T-cell (primary cell): ENCODE measurements around the gene ALOX12. TPM values are rescaled to one million over a fixed set of nuclear protein-coding genes. Genes with fewer than 3 reads are reported as not detected.
"Not testable (repeated sequence)": the region's sequence is repeated elsewhere in the genome, so short reads cannot be mapped to it uniquely, and the experiment has no call there.

ENCODE experiments used
- ATAC-seq, 4 experiments: fragments of 200-7000 bp in 3 of 4; fragments of 150-1000 bp in 1 of 4; cut with Tn5 transposase; replicated peaks in 1 of 4; 1 replicate in 3 of 4; 2 replicates in 1 of 4; pipeline ENCODE4 v1.10.0; 2021; ENCODE audit warnings: moderate library complexity in 3 of 4, mild to moderate bottlenecking in 2 of 4, moderate number of reproducible peaks in 1 of 4
- CTCF ChIA-PET, 2 donors: fragments of 300-600 bp; sonication (Branson Sonifier 250); formaldehyde crosslinking; loops; one replicate each; lab custom pipeline; 2022; ENCODE audit warnings: antibody characterized with exemption in 2 of 2; lab: Charles Lee
- POLR2A ChIA-PET, 2 donors: fragments of 300-600 bp; sonication (Branson Sonifier 250); formaldehyde crosslinking; loops; one replicate each; lab custom pipeline; 2022; ENCODE audit warnings: antibody characterized with exemption in 2 of 2; lab: Charles Lee
- DNase-seq, 35 experiments: peaks; one replicate each; pipeline versions ENCODE4 v3.0.0 to v3.0.0-alpha.2; 2013 to 2023
- H3K27ac ChIP-seq: one replicate; pipeline ENCODE4 v1.5.1; 2013; ENCODE audit warnings: low read length
- H3K27me3 ChIP-seq, 2 experiments: replicated peaks in 1 of 2; 1 replicate in 1 of 2; 2 replicates in 1 of 2; pipeline versions ENCODE4 v1.6.1 to v1.7.0; 2013; ENCODE audit warnings: low read length in 1 of 2, mixed read lengths in 1 of 2; ENCODE audit not compliant: control insufficient read depth in 2 of 2, insufficient read depth in 2 of 2; ENCODE audit errors: extremely low read depth in 1 of 2
- H3K36me3 ChIP-seq, 2 donors: 1 replicate in 1 of 2; 2 replicates in 1 of 2; pipeline versions ENCODE4 v1.6.1 to v1.7.0; 2013; ENCODE audit warnings: low read length in 1 of 2; ENCODE audit not compliant: control insufficient read depth in 2 of 2, insufficient read depth in 1 of 2; ENCODE audit errors: extremely low read depth in 1 of 2
- H3K4me1 ChIP-seq, 2 experiments: 1 replicate in 1 of 2; 2 replicates in 1 of 2; pipeline versions ENCODE4 v1.6.1 to v1.7.0; 2013; ENCODE audit warnings: low read length in 2 of 2, mixed read lengths in 1 of 2; ENCODE audit not compliant: insufficient read depth in 2 of 2, control insufficient read depth in 1 of 2; ENCODE audit errors: extremely low read depth in 1 of 2
- H3K4me3 ChIP-seq, 2 donors: 1 replicate in 1 of 2; 2 replicates in 1 of 2; pipeline versions ENCODE4 v1.5.1 to v1.7.0; 2013; ENCODE audit warnings: mild to moderate bottlenecking in 2 of 2, low read length in 1 of 2, moderate library complexity in 1 of 2; ENCODE audit not compliant: control insufficient read depth in 1 of 2; ENCODE audit errors: extremely low read depth in 1 of 2
- H3K9me3 ChIP-seq: 2 replicates; pipeline ENCODE4 v1.7.0; 2013
- H3K27ac Mint-ChIP-seq, 2 donors: one replicate each; pipeline ENCODE4 v1.8.0; 2020 to 2021; ENCODE audit warnings: mild to moderate bottlenecking in 2 of 2, mixed read lengths in 2 of 2
- H3K27me3 Mint-ChIP-seq, 2 donors: one replicate each; pipeline ENCODE4 v1.8.0; 2021 to 2022; ENCODE audit warnings: mixed read lengths in 2 of 2
- H3K36me3 Mint-ChIP-seq: one replicate; pipeline ENCODE4 v1.8.0; 2021; ENCODE audit warnings: mixed read lengths
- H3K4me1 Mint-ChIP-seq, 3 donors: one replicate each; pipeline ENCODE4 v1.8.0; 2020 to 2022; ENCODE audit warnings: mixed read lengths in 3 of 3, mild to moderate bottlenecking in 1 of 3
- H3K4me3 Mint-ChIP-seq, 3 donors: one replicate each; pipeline ENCODE4 v1.8.0; 2020 to 2022; ENCODE audit warnings: mild to moderate bottlenecking in 3 of 3, mixed read lengths in 3 of 3, moderate library complexity in 3 of 3
- H3K9me3 Mint-ChIP-seq, 3 donors: one replicate each; pipeline ENCODE4 v1.8.0; 2020 to 2022; ENCODE audit warnings: mixed read lengths in 3 of 3
- WGBS: methylation state at CpG from one replicate; pipeline ENCODE4 v1.1.5; 2013; ENCODE audit warnings: missing lambda C conversion rate; ENCODE audit not compliant: insufficient coverage; 5-methylcytosine and 5-hydroxymethylcytosine counted together
- total RNA-seq, 35 experiments: library from RNA in 6 of 35; stranded (reverse) in 6 of 35; fragments of 120-200 nt in 1 of 35; gene quantifications; one replicate each; pipeline versions ENCODE4 v1.2.1 to v1.2.4 and lab custom pipeline; 2013 to 2026

The ALOX12 gene
- total RNA-seq, 5 donors from 2014 or later (not counting 1 experiment from before 2014, with no cell fraction given), result 0.12 to 0.78 (median 0.13) TPM; not detected in 2

DNA sequence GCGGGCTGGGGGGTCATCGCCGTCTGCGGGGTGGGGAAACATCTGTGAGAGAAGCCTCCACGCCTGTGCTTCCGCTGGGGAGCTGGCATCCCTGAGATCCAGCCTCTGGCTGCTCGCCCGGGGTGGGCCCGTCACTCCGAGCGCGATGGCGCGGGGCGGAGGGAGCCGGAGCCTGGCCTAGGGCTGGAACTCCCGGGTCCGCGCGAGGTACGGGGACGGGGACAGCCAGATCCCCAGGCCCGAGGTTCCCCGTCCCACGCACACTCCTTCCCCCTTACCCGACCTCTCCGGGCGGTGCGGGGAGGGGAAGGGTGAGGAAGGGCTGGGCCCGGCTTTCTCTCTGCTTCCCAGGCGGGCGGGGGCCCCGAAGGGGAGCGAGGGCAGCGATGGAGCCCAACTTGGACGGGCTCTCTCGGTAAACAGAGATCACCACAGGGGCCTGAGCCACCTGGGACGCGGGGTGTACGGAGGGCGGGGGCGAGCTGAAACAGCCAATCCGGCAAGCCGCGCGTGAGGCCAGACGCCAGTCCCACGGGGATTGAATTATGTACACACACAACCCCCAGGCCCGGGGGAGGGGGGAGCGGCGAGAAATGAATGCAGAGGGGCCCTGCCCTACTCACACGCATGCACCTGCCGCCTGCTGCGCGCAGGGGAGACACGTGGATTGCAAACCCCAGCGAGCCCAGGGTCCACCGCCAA, 47.8 kb downstream of the ALOX12 start, which contains the start of gene SLC16A11:
SLC16A11 (minus strand) TSS at position 596 of the 702 bp plus-strand sequence; CDS start at position 17, 579 bp downstream.
- H3K36me3 ChIP-seq, result no peaks in the 10 kb centered on the region
- peak within 1 kb of the TSS; percentile 76 for H3K27ac ChIP-seq
- Mint-ChIP-seq H3K4me3 (peak within 1 kb of the TSS; percentile 65 to 83 (median 74)), H3K27ac (peak within 1 kb of the TSS in 1 of 2 donors; percentile 80), H3K36me3 (no peaks in the 10 kb centered on the region), H3K27me3 (no peaks in the 10 kb centered on the region), H3K4me1 (peaks cover 38 to 52% (median 39%) of the 10 kb centered on the region in 3 donors), H3K9me3 (no peaks in the 10 kb centered on the region)
- POLR2A ChIA-PET, result no interaction called here
- peak; percentile 7 to 17 (median 8) for ATAC-seq
- no peaks in the 10 kb centered on the region for H3K9me3 ChIP-seq
- CTCF ChIA-PET, result interaction anchor here in 1 of 2 donors (3.4 kb wide), 1 partner anchor 90 kb away, joined by 48 read pairs; no protein-coding TSS in a partner anchor
- peaks cover 23 to 54% of the 10 kb centered on the region in 2 experiments for H3K4me1 ChIP-seq
- DNase-seq, result peak in 12 of 35 experiments; percentile 14 to 46 (median 26)
- peaks cover 0 to 19% of the 10 kb centered on the region in 2 experiments for H3K27me3 ChIP-seq
- peak within 1 kb of the TSS; percentile 55 to 56 for H3K4me3 ChIP-seq
- 12% methylated on average over 24 of the region's 58 CpGs for WGBS

DNA sequence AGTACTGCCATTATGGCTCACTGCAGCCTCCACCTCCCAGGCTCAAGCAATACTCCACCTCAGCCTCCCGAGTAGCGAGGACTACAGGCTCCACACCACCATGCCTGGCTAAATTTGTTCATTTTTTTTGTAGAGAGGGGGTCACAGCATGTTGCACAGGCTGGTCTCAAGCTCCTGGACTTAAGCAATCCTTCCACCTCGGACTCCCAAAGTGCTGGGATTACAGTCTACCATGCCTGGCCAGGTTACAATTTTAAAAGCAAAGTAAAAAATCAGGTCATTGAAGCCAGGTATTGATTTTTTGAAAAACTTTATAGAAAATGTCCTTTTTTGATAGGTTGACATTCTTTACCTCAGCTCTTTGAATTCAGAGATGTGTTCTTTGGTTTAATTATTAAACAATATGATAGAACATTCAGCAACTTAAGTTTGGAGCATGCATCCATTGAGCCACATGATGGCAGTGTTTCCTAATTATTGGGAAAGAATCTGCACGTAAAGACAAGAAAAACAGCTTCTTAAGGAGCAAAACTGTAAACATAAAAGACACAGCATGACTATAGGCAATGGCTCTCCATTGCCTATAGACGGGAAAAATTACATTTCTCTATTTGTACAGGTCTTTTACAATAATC, 49.8 kb downstream of the ALOX12 start:
- H3K4me3 ChIP-seq, result peak overlapping the region; percentile 48 to 64
- POLR2A ChIA-PET, result interaction anchor here (0.6 to 1.9 kb wide), 6 partner anchors 10 to 634 kb away, joined by 3 to 12 read pairs (median 4); partner anchors contain the start of gene SLC16A13 (in 2 of the 2)
- H3K27ac ChIP-seq, result peak overlapping the region; percentile 70
- no CpG with 5 or more reads among the region's 5 CpGs for WGBS
- no peaks in the 10 kb centered on the region for H3K9me3 Mint-ChIP-seq
- H3K4me1 Mint-ChIP-seq, result peaks cover 32 to 45% (median 36%) of the 10 kb centered on the region in 3 donors
- H3K36me3 Mint-ChIP-seq, result no peaks in the 10 kb centered on the region
- peak overlapping the region; percentile 78 to 83 (median 79) for H3K4me3 Mint-ChIP-seq
- peaks cover 0 to 19% of the 10 kb centered on the region in 2 experiments for H3K27me3 ChIP-seq
- peak; percentile 40 to 46 (median 42) for ATAC-seq
- H3K36me3 ChIP-seq, result no peaks in the 10 kb centered on the region
- peaks cover 21 to 46% of the 10 kb centered on the region in 2 experiments for H3K4me1 ChIP-seq
- CTCF ChIA-PET, result interaction anchor here (0.5 to 3.4 kb wide), 27 partner anchors 8 to 516 kb away, joined by 3 to 48 read pairs (median 4); partner anchors contain the start of genes NEURL4 (in 1 of the 2), RNASEK (in 1 of the 2) and SLC16A13 (in 1 of the 2)
- H3K27me3 Mint-ChIP-seq, result no peaks in the 10 kb centered on the region
- H3K27ac Mint-ChIP-seq, result peak overlapping the region; percentile 86 to 92
- DNase-seq, result peak in 25 of 35 experiments; percentile 9 to 88 (median 40)
- H3K9me3 ChIP-seq, result no peaks in the 10 kb centered on the region

DNA sequence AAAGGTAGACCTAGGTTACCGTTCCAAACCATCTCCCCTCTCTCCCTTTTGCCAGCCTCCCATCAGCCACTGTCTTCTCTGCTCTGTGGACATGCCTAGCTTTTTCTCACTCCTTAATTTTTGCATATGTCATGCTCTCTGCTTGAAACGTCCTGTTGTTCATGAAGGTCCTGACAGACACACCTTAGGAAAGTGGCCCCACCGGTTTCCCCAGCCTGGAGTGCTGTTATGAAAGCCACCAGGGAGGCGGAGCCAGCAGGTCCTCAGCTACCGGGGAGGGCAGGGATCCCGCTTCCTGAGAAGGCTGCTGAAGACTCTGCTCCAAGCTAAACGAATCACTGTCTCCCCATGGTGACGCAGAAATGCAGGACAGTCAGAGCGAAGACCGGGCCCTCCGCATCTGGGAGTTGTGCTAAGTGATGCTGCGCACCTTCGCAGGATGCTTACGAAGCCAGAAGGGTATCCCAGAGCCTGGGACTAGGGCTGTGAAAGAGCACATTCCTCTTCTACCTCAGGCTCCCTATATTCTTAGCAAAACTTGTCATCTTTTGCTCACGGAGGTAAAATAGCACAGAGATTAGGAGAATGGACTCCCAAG, 50.4 kb downstream of the ALOX12 start:
- H3K27ac ChIP-seq, result peak overlapping the region; percentile 70
- H3K27me3 ChIP-seq, result peaks cover 0 to 21% of the 10 kb centered on the region in 2 experiments
- H3K36me3 Mint-ChIP-seq, result no peaks in the 10 kb centered on the region
- ChIA-PET POLR2A (interaction anchor here (0.6 to 1.9 kb wide), 6 partner anchors 10 to 633 kb away, joined by 3 to 12 read pairs (median 4); partner anchors contain the start of gene SLC16A13 (in 2 of the 2)), CTCF (interaction anchor here (0.5 to 3.4 kb wide), 21 partner anchors 8 to 515 kb away, joined by 3 to 48 read pairs (median 5); partner anchors contain the start of genes NEURL4 (in 1 of the 2), RNASEK (in 1 of the 2) and SLC16A13 (in 1 of the 2))
- DNase-seq (peak in 12 of 35 experiments; percentile 11 to 60 (median 36)), ATAC-seq (peak; percentile 30 to 49 (median 37))
- peaks cover 21 to 46% of the 10 kb centered on the region in 2 experiments for H3K4me1 ChIP-seq
- H3K4me1 Mint-ChIP-seq, result peaks cover 32 to 43% (median 35%) of the 10 kb centered on the region in 3 donors
- no peaks in the 10 kb centered on the region for H3K27me3 Mint-ChIP-seq
- no peaks in the 10 kb centered on the region for H3K9me3 ChIP-seq
- no peaks in the 10 kb centered on the region for H3K36me3 ChIP-seq
- H3K9me3 Mint-ChIP-seq, result no peaks in the 10 kb centered on the region
- H3K27ac Mint-ChIP-seq, result peak overlapping the region; percentile 86 to 92
- WGBS, result 11% methylated on average over 15 of the region's 15 CpGs
- H3K4me3 ChIP-seq, result peak overlapping the region; percentile 48 to 64
- H3K4me3 Mint-ChIP-seq, result peak overlapping the region; percentile 78 to 83 (median 79)

DNA sequence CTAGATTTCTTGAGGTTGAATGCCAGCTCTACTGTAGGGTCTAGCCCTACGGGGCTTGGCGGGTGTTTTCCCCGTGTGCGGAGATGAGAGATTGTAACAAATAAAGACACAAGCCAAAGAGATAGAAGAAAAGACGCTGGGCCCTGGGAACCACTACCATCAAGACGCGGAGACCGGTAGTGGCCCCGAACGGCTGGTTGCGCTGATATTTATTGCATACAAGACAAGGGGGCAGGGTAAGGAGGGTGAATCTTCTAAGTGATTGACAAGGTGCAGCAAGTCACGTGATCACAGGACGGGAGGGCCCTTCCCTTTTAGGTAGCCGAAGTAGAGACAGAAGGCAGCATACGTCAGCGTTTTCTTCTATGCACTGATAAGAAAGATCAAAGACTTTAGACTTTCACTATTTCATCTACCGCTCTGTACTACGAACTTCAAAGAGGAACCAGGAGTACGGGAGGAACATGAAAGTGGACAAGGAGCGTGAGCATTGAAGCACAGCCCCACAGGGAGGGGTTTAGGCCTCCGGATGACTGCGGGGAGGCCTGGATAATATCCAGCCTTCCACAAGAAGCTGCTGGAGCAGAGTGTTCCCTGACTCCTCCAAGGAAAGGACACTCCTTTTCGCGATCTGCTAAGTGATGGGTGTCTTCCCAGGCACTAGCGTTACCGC, 51.0 kb downstream of the ALOX12 start:
- peak overlapping the region; percentile 48 to 64 for H3K4me3 ChIP-seq
- H3K36me3 Mint-ChIP-seq, result not testable (repeated sequence)

DNA sequence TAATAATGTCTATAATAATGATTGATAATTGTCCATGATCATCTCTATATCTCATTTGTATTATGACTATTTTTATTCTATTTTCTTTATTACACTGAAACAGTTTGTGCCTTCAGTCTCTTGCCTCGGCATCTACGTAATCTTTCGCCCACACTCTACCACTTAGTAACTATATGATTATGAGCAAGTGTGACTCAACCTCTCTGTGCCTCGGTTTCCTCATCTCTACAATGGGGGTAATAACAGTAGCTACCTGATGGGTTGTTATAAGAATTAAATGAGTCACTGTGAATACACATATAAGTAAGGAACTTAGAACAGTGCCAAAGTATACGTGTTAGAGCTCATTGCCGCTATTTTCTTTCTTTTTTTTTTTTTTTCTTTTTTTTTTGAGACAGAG, 51.7 kb downstream of the ALOX12 start:
- H3K27ac Mint-ChIP-seq, result peak overlapping the region in 1 of 2 donors; percentile 39
- peaks cover 18 to 39% of the 10 kb centered on the region in 2 experiments for H3K4me1 ChIP-seq
- no peaks in the 10 kb centered on the region for H3K27me3 Mint-ChIP-seq
- ChIA-PET POLR2A (interaction anchor here (0.6 kb wide), 2 partner anchors 91 to 580 kb away, joined by 4 read pairs; no protein-coding TSS in a partner anchor), CTCF (interaction anchor here (0.5 to 3.0 kb wide), 8 partner anchors 11 to 264 kb away, joined by 3 to 42 read pairs (median 5); no protein-coding TSS in a partner anchor)
- H3K27ac ChIP-seq, result peak overlapping the region; percentile 69
- H3K4me3 ChIP-seq, result peak overlapping the region in 1 of 2 donors; percentile 48
- DNase-seq (no peak), ATAC-seq (no peak)
- no peaks in the 10 kb centered on the region for H3K36me3 ChIP-seq
- H3K36me3 Mint-ChIP-seq, result no peaks in the 10 kb centered on the region
- no peaks in the 10 kb centered on the region for H3K9me3 ChIP-seq
- peaks cover 25 to 35% (median 31%) of the 10 kb centered on the region in 3 donors for H3K4me1 Mint-ChIP-seq
- no CpG with 5 or more reads among the region's 6 CpGs for WGBS
- peaks cover 0 to 23% of the 10 kb centered on the region in 2 experiments for H3K27me3 ChIP-seq
- peak overlapping the region; percentile 45 to 83 (median 79) for H3K4me3 Mint-ChIP-seq
- H3K9me3 Mint-ChIP-seq, result no peaks in the 10 kb centered on the region

More for the DNA sequence above, 51.0 kb downstream of the ALOX12 start:
- not testable (repeated sequence) for H3K36me3 ChIP-seq, H3K9me3 ChIP-seq, H3K27me3 Mint-ChIP-seq, H3K9me3 Mint-ChIP-seq
- Histone ChIP-seq H3K4me1 (peaks cover 21 to 42% of the 10 kb centered on the region in 2 experiments), H3K27me3 (peaks cover 0 to 23% of the 10 kb centered on the region in 2 experiments), H3K27ac (peak overlapping the region; percentile 70)
- ChIA-PET POLR2A (interaction anchor here in 1 of 2 donors (0.6 to 1.9 kb wide), 3 partner anchors 11 to 256 kb away, joined by 4 to 6 read pairs (median 5); partner anchors contain the start of gene SLC16A13), CTCF (interaction anchor here in 1 of 2 donors (1.0 to 3.4 kb wide), 9 partner anchors 9 to 283 kb away, joined by 5 to 48 read pairs (median 9); partner anchors contain the start of genes NEURL4 and SLC16A13)
- H3K4me3 Mint-ChIP-seq, result peak overlapping the region; percentile 78 to 83 (median 79)
- 3% methylated on average over 15 of the region's 26 CpGs for WGBS
- H3K4me1 Mint-ChIP-seq, result peaks cover 27 to 38% (median 31%) of the 10 kb centered on the region in 3 donors
- H3K27ac Mint-ChIP-seq, result peak overlapping the region; percentile 86 to 92
- DNase-seq, result peak; percentile 41 to 88 (median 75)
- ATAC-seq, result peak; percentile 36 to 54 (median 38)
